H1 (cell line): ENCODE data around the gene CCDC106. TPM values are rescaled to one million over a fixed set of nuclear protein-coding genes. Genes with fewer than 3 reads are reported as not detected.

ENCODE experiments used
- CTCF ChIA-PET: fragments of 300-600 bp; sonication (Branson Sonifier 250); formaldehyde crosslinking; loops from one replicate; lab custom pipeline; 2021; ENCODE audit not compliant: partially characterized antibody; lab: Charles Lee
- POLR2A ChIA-PET: fragments of 300-600 bp; sonication (Branson Sonifier 250); formaldehyde crosslinking; loops from one replicate; lab custom pipeline; 2021; ENCODE audit warnings: inconsistent platforms; ENCODE audit not compliant: partially characterized antibody; lab: Charles Lee
- DNase-seq, 2 experiments: peaks; one replicate each; pipeline versions ENCODE4 v3.0.0 to v3.0.0-alpha.2; 2010 to 2022; ENCODE audit warnings: low spot score in 2 of 2, low read depth in 1 of 2, mixed read lengths in 1 of 2
- FAIRE-seq: peaks from 2 replicates; lab custom pipeline; 2011; peaks lifted over from hg19 to GRCh38; lab: Jason Lieb, UNC
- H2AFZ ChIP-seq: 2 replicates; pipeline ENCODE4 v1.8.1; 2012; ENCODE audit warnings: low read length, inconsistent platforms
- H2AK5ac ChIP-seq: 2 replicates; pipeline ENCODE4 v1.6.1; 2013; ENCODE audit warnings: low read depth, low read length
- H2BK120ac ChIP-seq: replicated peaks from 2 replicates; pipeline ENCODE3; 2013; ENCODE audit warnings: low read depth, low read length, inconsistent platforms
- H2BK12ac ChIP-seq: 2 replicates; pipeline ENCODE4 v1.6.1; 2013; ENCODE audit warnings: low read depth, low read length
- H2BK15ac ChIP-seq: 2 replicates; pipeline ENCODE4 v1.6.1; 2013; ENCODE audit warnings: low read length
- H2BK20ac ChIP-seq: 2 replicates; pipeline ENCODE4 v1.6.1; 2013; ENCODE audit warnings: low read length
- H2BK5ac ChIP-seq: 2 replicates; pipeline ENCODE4 v1.6.1; 2013; ENCODE audit warnings: low read depth, low read length
- H3K14ac ChIP-seq: 2 replicates; pipeline ENCODE4 v1.6.1; 2013; ENCODE audit warnings: inconsistent platforms; ENCODE audit not compliant: insufficient read length
- H3K18ac ChIP-seq: 2 replicates; pipeline ENCODE4 v1.6.1; 2013; ENCODE audit warnings: low read length; ENCODE audit errors: extremely low read depth
- H3K23ac ChIP-seq: 2 replicates; pipeline ENCODE4 v1.6.1; 2013; ENCODE audit warnings: inconsistent platforms; ENCODE audit not compliant: insufficient read length
- H3K23me2 ChIP-seq: 2 replicates; pipeline ENCODE4 v1.6.1; 2013; ENCODE audit warnings: low read depth, low read length
- H3K27ac ChIP-seq: 2 replicates; pipeline ENCODE4 v1.6.1; 2011; ENCODE audit warnings: low read depth, low read length, inconsistent platforms
- H3K27me3 ChIP-seq, 4 experiments: replicated peaks in 1 of 4; 1 replicate in 1 of 4; 2 replicates in 3 of 4; pipeline versions ENCODE4 v1.6.1 to v1.8.1; 2011 to 2013; ENCODE audit warnings: low read length in 3 of 4, mild to moderate bottlenecking in 3 of 4, inconsistent platforms in 2 of 4, mixed read lengths in 2 of 4, moderate library complexity in 1 of 4; ENCODE audit not compliant: control insufficient read depth in 3 of 4, insufficient read depth in 3 of 4; ENCODE audit errors: extremely low read depth in 1 of 4
- H3K36me3 ChIP-seq, 4 experiments: 2 replicates each; pipeline versions ENCODE4 v1.6.1 to v1.8.1; 2011 to 2013; ENCODE audit warnings: mild to moderate bottlenecking in 4 of 4, low read length in 3 of 4, moderate library complexity in 2 of 4, control low read depth in 1 of 4, inconsistent platforms in 1 of 4; ENCODE audit not compliant: insufficient read depth in 4 of 4, control insufficient read depth in 2 of 4
- H3K4ac ChIP-seq: replicated peaks from 2 replicates; pipeline ENCODE3; 2013; ENCODE audit warnings: low read length, low read depth, mixed read lengths, inconsistent platforms; ENCODE audit not compliant: insufficient read length
- H3K4me1 ChIP-seq, 4 experiments: replicated peaks in 1 of 4; 1 replicate in 1 of 4; 2 replicates in 3 of 4; pipeline versions ENCODE4 v1.6.1 to v1.8.1; 2011 to 2013; ENCODE audit warnings: low read length in 3 of 4, inconsistent platforms in 2 of 4, mixed read lengths in 1 of 4; ENCODE audit not compliant: insufficient read depth in 4 of 4, control insufficient read depth in 3 of 4
- H3K4me2 ChIP-seq, 2 experiments: 2 replicates each; pipeline versions ENCODE4 v1.6.1 to v1.8.1; 2011 to 2013; ENCODE audit warnings: low read depth in 2 of 2, low read length in 2 of 2, control low read depth in 1 of 2, inconsistent platforms in 1 of 2, mild to moderate bottlenecking in 1 of 2; ENCODE audit not compliant: insufficient read depth in 1 of 2
- H3K4me3 ChIP-seq, 4 experiments: fragments of 200-600, 300-600 bp in 1 of 4; sonication (generic), shearing (Covaris generic), sonication (Bioruptor Twin) in 1 of 4; 2 replicates each; pipeline versions ENCODE4 v1.5.1 to v1.8.1; 2011 to 2016; ENCODE audit warnings: low read length in 4 of 4, low read depth in 3 of 4, control low read depth in 2 of 4, inconsistent platforms in 2 of 4, mild to moderate bottlenecking in 2 of 4, mixed read lengths in 1 of 4, moderate library complexity in 1 of 4; ENCODE audit not compliant: insufficient read depth in 2 of 4; ENCODE audit errors: extremely low read depth in 1 of 4
- H3K56ac ChIP-seq: replicated peaks from 2 replicates; pipeline ENCODE3; 2013; ENCODE audit warnings: low read depth, mild to moderate bottlenecking, mixed read lengths, low read length, inconsistent platforms; ENCODE audit not compliant: insufficient read length
- H3K79me1 ChIP-seq: 2 replicates; pipeline ENCODE4 v1.6.1; 2013; ENCODE audit warnings: low read depth, low read length, control low read depth
- H3K79me2 ChIP-seq, 2 experiments: 2 replicates each; pipeline versions ENCODE4 v1.6.1 to v1.8.1; 2012 to 2013; ENCODE audit warnings: low read length in 2 of 2, mild to moderate bottlenecking in 2 of 2, inconsistent platforms in 1 of 2; ENCODE audit not compliant: insufficient read depth in 2 of 2, control insufficient read depth in 1 of 2
- H3K9ac ChIP-seq, 4 experiments: replicated peaks in 1 of 4; 1 replicate in 1 of 4; 2 replicates in 3 of 4; pipeline versions ENCODE4 v1.6.1 to v1.8.1; 2011 to 2013; ENCODE audit warnings: low read depth in 3 of 4, low read length in 3 of 4, control low read depth in 2 of 4, mild to moderate bottlenecking in 2 of 4, moderate library complexity in 2 of 4, inconsistent platforms in 1 of 4; ENCODE audit errors: extremely low read depth in 1 of 4
- H3K9me3 ChIP-seq, 2 experiments: 2 replicates each; pipeline versions ENCODE4 v1.6.1 to v1.8.1; 2012 to 2013; ENCODE audit warnings: mild to moderate bottlenecking in 2 of 2, moderate library complexity in 2 of 2, control low read depth in 1 of 2, inconsistent platforms in 1 of 2, low read depth in 1 of 2, low read length in 1 of 2, mixed read lengths in 1 of 2; ENCODE audit not compliant: insufficient read depth in 2 of 2
- H4K20me1 ChIP-seq, 2 experiments: replicated peaks in 1 of 2; 2 replicates each; pipeline versions ENCODE3 to v1.8.1; 2011 to 2013; ENCODE audit warnings: inconsistent platforms in 2 of 2, low read length in 2 of 2, mild to moderate bottlenecking in 1 of 2; ENCODE audit not compliant: insufficient read depth in 2 of 2, control insufficient read depth in 1 of 2
- H4K5ac ChIP-seq: 2 replicates; pipeline ENCODE4 v1.6.1; 2013; ENCODE audit warnings: low read length, low read depth, mixed read lengths, inconsistent platforms; ENCODE audit not compliant: insufficient read length
- H4K8ac ChIP-seq: 2 replicates; pipeline ENCODE4 v1.8.0; 2013; ENCODE audit warnings: mild to moderate bottlenecking, moderate library complexity, low read length, inconsistent platforms; ENCODE audit not compliant: insufficient read depth; ENCODE audit errors: extremely low read depth
- H4K91ac ChIP-seq: replicated peaks from 2 replicates; pipeline ENCODE3; 2013; ENCODE audit warnings: low read length, mixed read lengths, inconsistent platforms; ENCODE audit not compliant: insufficient read length
- BCL11A ChIP-seq, 2 experiments: IDR thresholded peaks; one replicate each; pipeline ENCODE4 v1.6.1; 2011; ENCODE audit warnings: low read depth in 2 of 2, low read length in 2 of 2, mild to moderate bottlenecking in 2 of 2
- BRCA1 ChIP-seq: IDR thresholded peaks from 2 replicates; pipeline ENCODE4 v1.6.1; 2012; ENCODE audit warnings: low read depth, low read length, improper control_type of control experiment
- KDM4A ChIP-seq: IDR thresholded peaks from one replicate; pipeline ENCODE4 v1.7.1; 2012; ENCODE audit warnings: low read depth, mild to moderate bottlenecking, moderate library complexity, low read length, inconsistent platforms; ENCODE audit not compliant: severe bottlenecking
- NRF1 ChIP-seq: IDR thresholded peaks from 2 replicates; pipeline ENCODE4 v1.6.1; 2011; ENCODE audit warnings: mild to moderate bottlenecking, low read depth, low read length, improper control_type of control experiment
- SP2 ChIP-seq: IDR thresholded peaks from 2 replicates; pipeline ENCODE4 v1.6.1; 2012; ENCODE audit warnings: mild to moderate bottlenecking, low read length, inconsistent platforms
- SRF ChIP-seq: IDR thresholded peaks from 2 replicates; pipeline ENCODE4 v1.6.1; 2011; ENCODE audit warnings: mild to moderate bottlenecking, low read depth, low read length, moderate library complexity
- SUZ12 ChIP-seq: fragments of 200-600 bp; sonication (generic); IDR thresholded peaks from 2 replicates; pipeline ENCODE4 v1.6.1; 2012; ENCODE audit warnings: mild to moderate bottlenecking, inconsistent platforms, low read length, moderate library complexity, mixed read lengths
- TAF1 ChIP-seq: IDR thresholded peaks from 2 replicates; pipeline ENCODE4 v1.6.1; 2011; ENCODE audit warnings: mild to moderate bottlenecking, low read depth, low read length
- TBP ChIP-seq: IDR thresholded peaks from 2 replicates; pipeline ENCODE4 v1.6.1; 2011; ENCODE audit warnings: low read depth, low read length, improper control_type of control experiment
- ZNF274 ChIP-seq: IDR thresholded peaks from 2 replicates; pipeline ENCODE4 v1.7.0; 2012; ENCODE audit warnings: low read length, borderline replicate concordance; ENCODE audit errors: extremely low read depth
- WGBS, 2 experiments: shearing (Covaris generic) in 1 of 2; methylation state at CpG; one replicate each; pipeline versions ENCODE4 v1.1.6 to v1.1.7; 2013 to 2015; ENCODE audit warnings: low lambda C conversion rate in 2 of 2, mixed read lengths in 2 of 2, inconsistent platforms in 1 of 2, low coverage in 1 of 2, missing lambda C conversion rate in 1 of 2; ENCODE audit not compliant: insufficient replicate concordance in 2 of 2, insufficient coverage in 1 of 2, insufficient read length in 1 of 2; ENCODE audit errors: extremely low coverage in 1 of 2, missing lambda C conversion rate in 1 of 2; 5-methylcytosine and 5-hydroxymethylcytosine counted together
- polyA plus RNA-seq, 7 experiments: library from polyadenylated mRNA; depleted of rRNA in 3 of 7; stranded (reverse) in 5 of 7; unstranded in 2 of 7; fragments of >200 nt in 5 of 7; fragments of 200-250 nt in 2 of 7; gene quantifications; 1 replicate in 5 of 7; 2 replicates in 1 of 7; 4 replicates in 1 of 7; pipeline versions ENCODE4 v1.2.1 to v1.2.3, GENCODE V29; 2011 to 2013; ENCODE audit warnings: missing spikeins in 2 of 7, mixed read lengths in 2 of 7
- total RNA-seq: library from RNA; stranded (reverse); fragmentation: NEBNext Ultra II Directional; extraction: Animal tissue kit (Norgen Biotek cat#: 25700); gene quantifications from 2 replicates; pipeline ENCODE4 v1.2.1, GENCODE V29; 2021

Gene CCDC106
- total and polyA plus RNA-seq, 2 of the 8 experiments (the other 6 are each of a cell fraction or from before 2014, with no cell fraction given): 12.0 to 20.1 TPM

DNA sequence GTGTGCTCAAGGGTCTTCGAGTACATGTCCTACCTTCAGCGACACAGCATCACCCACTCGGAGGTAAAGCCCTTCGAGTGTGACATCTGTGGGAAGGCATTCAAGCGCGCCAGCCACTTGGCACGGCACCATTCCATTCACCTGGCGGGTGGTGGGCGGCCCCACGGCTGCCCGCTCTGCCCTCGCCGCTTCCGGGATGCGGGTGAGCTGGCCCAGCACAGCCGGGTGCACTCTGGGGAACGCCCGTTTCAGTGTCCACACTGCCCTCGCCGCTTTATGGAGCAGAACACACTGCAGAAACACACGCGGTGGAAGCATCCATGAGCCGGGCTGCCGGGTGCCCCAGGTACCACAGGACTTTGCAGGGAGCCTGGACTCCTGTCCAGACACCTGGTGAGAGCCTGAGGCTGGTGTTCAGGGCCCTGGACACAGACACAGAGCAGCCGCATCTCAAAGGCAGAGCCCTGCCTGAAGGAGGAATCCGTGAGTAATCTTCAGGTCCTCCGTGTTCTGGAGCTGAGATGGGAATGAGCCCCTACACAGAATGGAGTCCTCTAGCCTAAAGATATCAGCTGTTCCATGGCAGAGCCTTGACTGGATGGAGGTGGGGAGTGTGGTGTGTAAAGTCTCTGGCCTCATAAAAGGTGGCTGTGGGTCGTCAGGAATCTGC, 3.0 kb upstream of the CCDC106 start:
- WGBS, 2 experiments: 96% methylated on average over 28 of the region's 28 CpGs; no CpG with 5 or more reads in 1 of the 2 experiments
- Histone ChIP-seq H2BK20ac (no peak overlapping the region), H3K14ac (no peak overlapping the region), H2BK5ac (no peak overlapping the region), H3K9ac (peak overlapping the region in 1 of 4 experiments; percentile 79; a peak in 3 of 7 replicates), H2BK120ac (no peak overlapping the region), H2AFZ (no peak overlapping the region), H2BK15ac (no peak overlapping the region), H3K79me2 (peaks cover 4 to 21% of the 10 kb centered on the region in 2 experiments; a peak in 3 of 4 replicates), H3K27me3 (no peaks in the 10 kb centered on the region), H4K8ac (peak overlapping the region; percentile 59; the same call in 1 of the 2 replicates), H3K18ac (no peak overlapping the region), H3K27ac (no peak overlapping the region), H3K4me1 (peaks cover 0 to 21% (median 12%) of the 10 kb centered on the region in 4 experiments; a peak in 6 of 7 replicates), H3K4me2 (peak overlapping the region; percentile 90 to 99), H3K4me3 (peak overlapping the region in 3 of 4 experiments; percentile 85 to 98 (median 91); a peak in 4 of 8 replicates), H3K56ac (no peak overlapping the region), H2BK12ac (no peak overlapping the region), H3K4ac (no peak overlapping the region), H3K36me3 (peaks cover 7 to 13% (median 10%) of the 10 kb centered on the region in 4 experiments), H2AK5ac (no peak overlapping the region), H3K23me2 (peaks cover 36% of the 10 kb centered on the region), H4K5ac (no peak overlapping the region), H4K20me1 (peaks cover 0 to 4% of the 10 kb centered on the region in 2 experiments), H3K9me3 (no peaks in the 10 kb centered on the region; a peak in 1 of 4 replicates), H3K23ac (no peak overlapping the region), H3K79me1 (peaks cover 11% of the 10 kb centered on the region), H4K91ac (no peak overlapping the region)
- CTCF ChIA-PET: interaction anchor here (4.0 to 6.9 kb wide), 3 partner anchors 8 to 13 kb away, joined by 18 to 56 read pairs (median 30); no protein-coding TSS in a partner anchor
- no peak for DNase-seq
- FAIRE-seq: no peak
- no peak for TF ChIP-seq BCL11A (IDR thresholded peaks at IDR 0.05; ENCODE audit: low read depth in 2 of 2, low read length in 2 of 2)
- TF ChIP-seq BRCA1: no peak
- no peak for TF ChIP-seq TAF1
- TF ChIP-seq NRF1: no peak
- TF ChIP-seq SP2: no peak
- TF ChIP-seq KDM4A: no peak
- no peak for TF ChIP-seq ZNF274
- TF ChIP-seq TBP: no peak
- no peak for TF ChIP-seq SUZ12
- no peak for TF ChIP-seq SRF
- POLR2A ChIA-PET: interaction anchor here (0.6 to 9.2 kb wide), 7 partner anchors 8 to 1196 kb away, joined by 3 to 96 read pairs (median 3); partner anchors contain the start of genes LENG8 and ZNF784
